ENCODE results near the gene KCNF1. TPM values are rescaled to one million over a fixed set of nuclear protein-coding genes. Genes with fewer than 3 reads are reported as not detected.
"Not testable (repeated sequence)": the region's sequence is repeated elsewhere in the genome, so short reads cannot be mapped to it uniquely, and the experiment has no call there.

KCNF1 gene
- total RNA-seq, 1 donor from 2014 or later: 1.6 TPM

GRCh38 chr2:10957391-10957790, 45.7 kb downstream of the KCNF1 start:
- Histone ChIP-seq H3K9me3 (ENCODE audit: insufficient read depth, low read depth, low read length) (no peaks in the 10 kb centered on the region), H3K4me3 (ENCODE audit: insufficient read depth, low read depth, low read length) (no peak overlapping the region), H4K20me1 (ENCODE audit: insufficient read depth, low read length) (no peaks in the 10 kb centered on the region), H3K9ac (ENCODE audit: low read length) (no peak overlapping the region), H3K4me1 (ENCODE audit: insufficient read depth, low read length) (peaks cover 4% of the 10 kb centered on the region), H3K36me3 (ENCODE audit: insufficient read depth, low read length) (no peaks in the 10 kb centered on the region), H3K27me3 (ENCODE audit: insufficient read depth, low read length) (peaks cover under 1% of the 10 kb centered on the region), H2AFZ (ENCODE audit: low read depth, low read length) (no peak overlapping the region), H3K27ac (ENCODE audit: low read depth, low read length) (no peak overlapping the region), H3K4me2 (ENCODE audit: low read length) (no peak overlapping the region), H3K79me2 (ENCODE audit: insufficient read depth, low read length) (no peaks in the 10 kb centered on the region)
- FAIRE-seq (no peak), DNase-seq (ENCODE audit: low read depth) (no peak)
- Mint-ChIP-seq H3K27ac (ENCODE audit: unreplicated experiment) (no peak overlapping the region), H3K27me3 (ENCODE audit: low read depth, unreplicated experiment) (peaks cover 13% of the 10 kb centered on the region), H3K36me3 (ENCODE audit: low read depth, unreplicated experiment) (no peaks in the 10 kb centered on the region), H3K4me1 (ENCODE audit: low read depth, unreplicated experiment) (peaks cover 8% of the 10 kb centered on the region), H3K9me3 (ENCODE audit: unreplicated experiment) (peaks cover 2% of the 10 kb centered on the region), H3K4me3 (ENCODE audit: unreplicated experiment) (no peak overlapping the region)
- TF ChIP-seq EZH2 (IDR thresholded peaks at IDR 0.05; ENCODE audit: insufficient read depth, low read length): no peak
- TF ChIP-seq, protein P1, sequence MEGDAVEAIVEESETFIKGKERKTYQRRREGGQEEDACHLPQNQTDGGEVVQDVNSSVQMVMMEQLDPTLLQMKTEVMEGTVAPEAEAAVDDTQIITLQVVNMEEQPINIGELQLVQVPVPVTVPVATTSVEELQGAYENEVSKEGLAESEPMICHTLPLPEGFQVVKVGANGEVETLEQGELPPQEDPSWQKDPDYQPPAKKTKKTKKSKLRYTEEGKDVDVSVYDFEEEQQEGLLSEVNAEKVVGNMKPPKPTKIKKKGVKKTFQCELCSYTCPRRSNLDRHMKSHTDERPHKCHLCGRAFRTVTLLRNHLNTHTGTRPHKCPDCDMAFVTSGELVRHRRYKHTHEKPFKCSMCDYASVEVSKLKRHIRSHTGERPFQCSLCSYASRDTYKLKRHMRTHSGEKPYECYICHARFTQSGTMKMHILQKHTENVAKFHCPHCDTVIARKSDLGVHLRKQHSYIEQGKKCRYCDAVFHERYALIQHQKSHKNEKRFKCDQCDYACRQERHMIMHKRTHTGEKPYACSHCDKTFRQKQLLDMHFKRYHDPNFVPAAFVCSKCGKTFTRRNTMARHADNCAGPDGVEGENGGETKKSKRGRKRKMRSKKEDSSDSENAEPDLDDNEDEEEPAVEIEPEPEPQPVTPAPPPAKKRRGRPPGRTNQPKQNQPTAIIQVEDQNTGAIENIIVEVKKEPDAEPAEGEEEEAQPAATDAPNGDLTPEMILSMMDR (IDR thresholded peaks at IDR 0.05; ENCODE audit: insufficient read depth, low read depth, low read length): no peak

DNA sequence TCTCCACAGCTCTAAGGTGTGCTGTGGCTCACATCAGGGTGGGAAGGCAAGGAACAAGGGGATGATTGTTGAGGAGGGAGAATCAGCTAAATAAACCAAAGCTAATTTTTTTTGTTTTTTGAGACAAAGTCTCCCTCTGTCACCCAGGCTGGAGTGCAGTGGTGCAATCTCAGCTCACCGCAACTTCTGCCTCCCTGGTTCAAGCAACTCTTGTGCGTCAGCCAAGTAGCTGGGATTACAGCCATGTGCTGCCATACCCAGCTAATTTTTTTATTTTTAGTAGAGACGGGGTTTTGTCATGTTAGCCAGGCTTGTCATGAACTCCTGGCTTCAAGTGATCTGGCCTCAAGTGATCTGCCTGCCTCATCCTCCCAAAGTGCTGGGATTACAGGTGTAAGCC, 46.7 kb downstream of the KCNF1 start:
- not testable (repeated sequence) for H3K36me3 ChIP-seq (ENCODE audit: insufficient read depth, low read length); H3K4me3 Mint-ChIP-seq (ENCODE audit: unreplicated experiment); H3K36me3 Mint-ChIP-seq (ENCODE audit: low read depth, unreplicated experiment); H3K4me1 ChIP-seq (ENCODE audit: insufficient read depth, low read length); H2AFZ ChIP-seq (ENCODE audit: low read depth, low read length); H3K27me3 ChIP-seq (ENCODE audit: insufficient read depth, low read length); H3K4me3 ChIP-seq (ENCODE audit: insufficient read depth, low read depth, low read length); H3K4me2 ChIP-seq (ENCODE audit: low read length); H3K9me3 ChIP-seq (ENCODE audit: insufficient read depth, low read depth, low read length); H3K27ac ChIP-seq (ENCODE audit: low read depth, low read length); DNase-seq (ENCODE audit: low read depth); H3K27ac Mint-ChIP-seq (ENCODE audit: unreplicated experiment); H4K20me1 ChIP-seq (ENCODE audit: insufficient read depth, low read length); H3K9me3 Mint-ChIP-seq (ENCODE audit: unreplicated experiment); H3K79me2 ChIP-seq (ENCODE audit: insufficient read depth, low read length); H3K9ac ChIP-seq (ENCODE audit: low read length); FAIRE-seq
- Mint-ChIP-seq H3K4me1 (ENCODE audit: low read depth, unreplicated experiment) (peaks cover 14% of the 10 kb centered on the region), H3K27me3 (ENCODE audit: low read depth, unreplicated experiment) (peaks cover 13% of the 10 kb centered on the region)

- H3K79me2 ChIP-seq (ENCODE audit: insufficient read depth, low read length): no peaks in the 10 kb centered on the region
- peaks cover 15% of the 10 kb centered on the region for H3K4me1 Mint-ChIP-seq (ENCODE audit: low read depth, unreplicated experiment)
- no peaks in the 10 kb centered on the region for H4K20me1 ChIP-seq (ENCODE audit: insufficient read depth, low read length)
- H3K4me3 Mint-ChIP-seq (ENCODE audit: unreplicated experiment): no peak overlapping the region
- FAIRE-seq: no peak
- H3K4me3 ChIP-seq (ENCODE audit: insufficient read depth, low read depth, low read length): no peak overlapping the region
- H3K27me3 ChIP-seq (ENCODE audit: insufficient read depth, low read length): no peaks in the 10 kb centered on the region
- no peaks in the 10 kb centered on the region for H3K9me3 ChIP-seq (ENCODE audit: insufficient read depth, low read depth, low read length)
- H2AFZ ChIP-seq (ENCODE audit: low read depth, low read length): no peak overlapping the region
- H3K27ac Mint-ChIP-seq (ENCODE audit: unreplicated experiment): no peak overlapping the region
- no peaks in the 10 kb centered on the region for H3K36me3 Mint-ChIP-seq (ENCODE audit: low read depth, unreplicated experiment)
- H3K9ac ChIP-seq (ENCODE audit: low read length): no peak overlapping the region
- H3K27ac ChIP-seq (ENCODE audit: low read depth, low read length): no peak overlapping the region
- H3K36me3 ChIP-seq (ENCODE audit: insufficient read depth, low read length): no peaks in the 10 kb centered on the region
- H3K4me2 ChIP-seq (ENCODE audit: low read length): no peak overlapping the region
- H3K27me3 Mint-ChIP-seq (ENCODE audit: low read depth, unreplicated experiment): peaks cover 22% of the 10 kb centered on the region
- TF ChIP-seq, protein P1 (IDR thresholded peaks at IDR 0.05; ENCODE audit: insufficient read depth, low read depth, low read length): no peak
- no peak for TF ChIP-seq EZH2 (IDR thresholded peaks at IDR 0.05; ENCODE audit: insufficient read depth, low read length)
- DNase-seq (ENCODE audit: low read depth): no peak
- peaks cover 14% of the 10 kb centered on the region for H3K4me1 ChIP-seq (ENCODE audit: insufficient read depth, low read length)
- peaks cover 4% of the 10 kb centered on the region for H3K9me3 Mint-ChIP-seq (ENCODE audit: unreplicated experiment)
Measured at GRCh38 chr2:10960606-10961489, 49.1 kb downstream of the KCNF1 start.
